ENCODE results near the gene ERC2. TPM values are rescaled to one million over a fixed set of nuclear protein-coding genes. Genes with fewer than 3 reads are reported as not detected.

Gene ERC2
- total and polyA plus RNA-seq, 11 donors: 0.16 to 3.8 (median 1.6) TPM

DNA sequence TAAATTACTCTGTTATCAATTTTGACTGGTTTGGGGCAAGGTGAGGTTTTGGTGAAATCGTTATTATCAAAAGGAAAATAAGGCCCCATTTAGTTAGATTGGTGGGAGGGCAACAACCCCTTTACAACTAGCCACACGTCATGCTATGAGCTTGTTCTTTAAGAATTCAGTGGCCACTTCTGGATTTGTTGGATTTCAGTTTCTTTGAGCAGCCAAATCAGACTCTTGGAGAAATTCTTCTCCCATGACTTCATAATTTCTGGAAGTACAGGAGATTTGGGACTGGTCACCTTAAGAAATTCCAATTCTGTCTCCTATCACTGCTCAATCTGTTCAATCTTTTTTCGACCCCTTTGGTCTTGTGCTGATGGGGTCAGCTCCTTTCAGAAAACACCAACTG is 966.4 kb downstream of the ERC2 start:
- Histone ChIP-seq H3K9me3 (no peaks in the 10 kb centered on the region), H3K36me3 (no peaks in the 10 kb centered on the region), H3K27me3 (peaks cover 0 to 5% (median 0%) of the 10 kb centered on the region in 9 donors), H3K27ac (no peak overlapping the region), H3K4me1 (no peaks in the 10 kb centered on the region), H3K4me3 (no peak overlapping the region)
- DNase-seq (no peak), ATAC-seq (no peak)
- intact Hi-C loops (cut with DNase I): loop anchor here in 2 of 10 donors (10.0 kb wide), 2 partner anchors 223 to 543 kb away; no protein-coding TSS in a partner anchor
- 72 to 80% (median 75%) methylated on average over 3 of the region's 3 CpGs for WGBS, 4 donors
- TF ChIP-seq, protein P1, sequence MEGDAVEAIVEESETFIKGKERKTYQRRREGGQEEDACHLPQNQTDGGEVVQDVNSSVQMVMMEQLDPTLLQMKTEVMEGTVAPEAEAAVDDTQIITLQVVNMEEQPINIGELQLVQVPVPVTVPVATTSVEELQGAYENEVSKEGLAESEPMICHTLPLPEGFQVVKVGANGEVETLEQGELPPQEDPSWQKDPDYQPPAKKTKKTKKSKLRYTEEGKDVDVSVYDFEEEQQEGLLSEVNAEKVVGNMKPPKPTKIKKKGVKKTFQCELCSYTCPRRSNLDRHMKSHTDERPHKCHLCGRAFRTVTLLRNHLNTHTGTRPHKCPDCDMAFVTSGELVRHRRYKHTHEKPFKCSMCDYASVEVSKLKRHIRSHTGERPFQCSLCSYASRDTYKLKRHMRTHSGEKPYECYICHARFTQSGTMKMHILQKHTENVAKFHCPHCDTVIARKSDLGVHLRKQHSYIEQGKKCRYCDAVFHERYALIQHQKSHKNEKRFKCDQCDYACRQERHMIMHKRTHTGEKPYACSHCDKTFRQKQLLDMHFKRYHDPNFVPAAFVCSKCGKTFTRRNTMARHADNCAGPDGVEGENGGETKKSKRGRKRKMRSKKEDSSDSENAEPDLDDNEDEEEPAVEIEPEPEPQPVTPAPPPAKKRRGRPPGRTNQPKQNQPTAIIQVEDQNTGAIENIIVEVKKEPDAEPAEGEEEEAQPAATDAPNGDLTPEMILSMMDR (IDR thresholded peaks at IDR 0.05): no peak
- TF ChIP-seq POLR2A (IDR thresholded peaks at IDR 0.05): no peak

DNA sequence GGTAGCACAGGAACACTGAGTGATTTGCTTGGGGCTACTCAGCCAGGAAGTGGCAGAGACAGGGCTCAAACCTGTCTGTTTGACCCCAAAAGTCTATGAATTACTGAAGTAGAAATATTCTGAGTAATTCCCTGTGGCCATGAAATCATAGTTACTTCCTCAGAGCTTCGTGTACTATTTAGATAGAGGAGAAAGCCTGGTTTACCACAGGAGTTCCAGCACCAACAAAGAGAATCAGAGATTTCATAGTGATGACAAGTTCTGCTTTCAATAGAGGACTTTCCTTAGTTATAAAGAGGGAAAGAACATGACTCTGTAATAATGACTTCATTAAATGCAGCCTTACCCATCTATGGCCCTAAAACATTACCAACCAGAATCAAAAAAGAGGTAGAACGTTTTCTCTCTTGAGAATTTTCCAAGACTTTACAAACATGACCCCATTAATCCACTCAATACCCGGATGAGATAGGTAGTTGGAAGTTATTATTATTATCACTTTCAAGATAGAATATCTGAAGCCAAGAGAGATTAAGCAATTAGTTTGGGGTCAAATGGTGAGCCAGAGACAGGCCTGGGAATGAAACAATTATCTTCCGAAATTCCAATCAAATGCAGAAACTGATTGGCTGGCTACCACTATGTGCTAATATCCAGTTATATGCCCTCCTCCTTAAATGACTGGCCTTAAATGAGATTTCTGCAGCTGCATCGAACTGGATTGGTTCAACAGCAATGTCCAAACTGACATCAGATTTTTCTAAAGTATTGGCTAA is 967.5 kb downstream of the ERC2 start:
- Histone ChIP-seq H3K36me3 (no peaks in the 10 kb centered on the region), H3K4me1 (no peaks in the 10 kb centered on the region), H3K4me3 (no peak overlapping the region), H3K27ac (no peak overlapping the region), H3K27me3 (peaks cover 0 to 5% (median 0%) of the 10 kb centered on the region in 9 donors), H3K9me3 (no peaks in the 10 kb centered on the region)
- TF ChIP-seq, protein P1 (IDR thresholded peaks at IDR 0.05): no peak
- no peak for TF ChIP-seq POLR2A (IDR thresholded peaks at IDR 0.05)
- ATAC-seq (no peak), DNase-seq (no peak)
- intact Hi-C loops (cut with DNase I): loop anchor here in 2 of 10 donors (10.0 kb wide), 2 partner anchors 224 to 544 kb away; no protein-coding TSS in a partner anchor
- WGBS, 4 donors: 43 to 64% (median 58%) methylated on average over 5 of the region's 5 CpGs

DNA sequence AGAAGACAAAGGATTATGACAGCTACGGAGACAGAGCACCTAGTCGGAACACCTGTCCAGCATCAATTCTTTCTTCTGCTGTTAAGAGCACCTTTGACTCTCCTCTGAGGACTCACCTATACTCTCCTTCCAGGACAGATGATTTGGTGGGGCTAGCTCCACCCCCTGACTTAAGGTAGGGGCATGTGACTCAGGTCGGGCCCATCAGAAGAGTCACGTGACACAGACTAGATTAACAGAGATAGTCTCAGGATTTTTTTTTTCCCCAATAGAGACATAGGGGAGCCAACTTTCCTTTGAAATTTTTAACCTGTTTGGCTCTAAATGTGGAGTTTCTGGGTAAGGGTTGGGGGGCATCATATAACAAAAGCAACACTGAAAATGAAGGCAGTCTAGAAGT is 969.7 kb downstream of the ERC2 start:
- 75 to 86% (median 82%) methylated on average over 4 of the region's 4 CpGs for WGBS, 4 donors
- TF ChIP-seq POLR2A (IDR thresholded peaks at IDR 0.05): no peak
- TF ChIP-seq, protein P1 (IDR thresholded peaks at IDR 0.05): no peak
- ATAC-seq (no peak), DNase-seq (no peak)
- no peak overlapping the region for H3K27ac ChIP-seq
- H3K4me3 ChIP-seq: no peak overlapping the region
- H3K36me3 ChIP-seq: no peaks in the 10 kb centered on the region
- H3K27me3 ChIP-seq: peaks cover 0 to 5% (median 0%) of the 10 kb centered on the region in 9 donors
- no peaks in the 10 kb centered on the region for H3K4me1 ChIP-seq
- intact Hi-C loops (cut with DNase I): no loop called here
- no peaks in the 10 kb centered on the region for H3K9me3 ChIP-seq

DNA sequence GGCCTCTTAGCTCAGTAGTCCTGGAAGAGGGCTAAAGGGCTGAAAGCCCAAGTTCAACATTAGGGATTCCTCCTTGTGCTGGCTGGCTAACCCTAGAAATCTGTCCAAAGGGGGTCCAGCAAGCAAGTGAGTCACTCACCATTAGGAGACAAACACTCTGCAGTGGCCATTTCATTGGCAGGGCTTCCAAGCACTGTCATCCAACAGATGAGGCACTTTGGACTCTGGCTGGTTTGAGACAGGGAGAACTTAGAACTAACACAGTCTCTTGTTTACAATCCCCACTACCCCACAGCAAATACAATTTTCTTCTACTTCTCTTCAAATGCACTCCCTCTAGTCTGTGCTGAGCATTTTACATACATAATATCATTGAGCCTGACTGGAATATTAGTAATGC is 971.0 kb downstream of the ERC2 start:
- H3K9me3 ChIP-seq: no peaks in the 10 kb centered on the region
- peaks cover 0 to 15% (median 2%) of the 10 kb centered on the region in 9 donors for H3K27me3 ChIP-seq
- DNase-seq (no peak), ATAC-seq (no peak)
- no peak overlapping the region for H3K4me3 ChIP-seq
- H3K27ac ChIP-seq: no peak overlapping the region
- no peaks in the 10 kb centered on the region for H3K4me1 ChIP-seq
- H3K36me3 ChIP-seq: no peaks in the 10 kb centered on the region
- TF ChIP-seq POLR2A (IDR thresholded peaks at IDR 0.05): no peak
- TF ChIP-seq, protein P1 (IDR thresholded peaks at IDR 0.05): no peak
- intact Hi-C loops (cut with DNase I): no loop called here

All from heart left ventricle (tissue), 16 donors.